Liver (tissue), 9 donors: Measurements from ENCODE around the gene ARHGEF10L. TPM values are rescaled to one million over a fixed set of nuclear protein-coding genes. Genes with fewer than 3 reads are reported as not detected.

Source experiments
- DNase-seq: peaks from one replicate; pipeline ENCODE4 v3.0.0-alpha.2; 2017; ENCODE audit warnings: low spot score
- H3K27ac ChIP-seq, 2 donors: one replicate each; pipeline ENCODE4 v1.7.0; 2013; ENCODE audit warnings: inconsistent platforms in 2 of 2, low read length in 2 of 2, control low read depth in 1 of 2, low read depth in 1 of 2, mild to moderate bottlenecking in 1 of 2
- H3K27me3 ChIP-seq, 4 donors: one replicate each; pipeline versions ENCODE4 v1.6.1 to v1.7.0; 2013; ENCODE audit warnings: low read length in 3 of 4, inconsistent platforms in 1 of 4, mild to moderate bottlenecking in 1 of 4, moderate library complexity in 1 of 4; ENCODE audit not compliant: control insufficient read depth in 4 of 4, insufficient read depth in 4 of 4
- H3K36me3 ChIP-seq, 4 donors: one replicate each; pipeline versions ENCODE4 v1.6.1 to v1.7.0; 2013; ENCODE audit warnings: low read length in 3 of 4, mild to moderate bottlenecking in 3 of 4, low read depth in 1 of 4, moderate library complexity in 1 of 4; ENCODE audit not compliant: control insufficient read depth in 4 of 4, insufficient read depth in 3 of 4
- H3K4me1 ChIP-seq, 4 donors: one replicate each; pipeline versions ENCODE4 v1.6.1 to v1.7.0; 2013; ENCODE audit warnings: low read length in 3 of 4, mild to moderate bottlenecking in 3 of 4, moderate library complexity in 1 of 4; ENCODE audit not compliant: control insufficient read depth in 4 of 4, insufficient read depth in 4 of 4
- H3K4me3 ChIP-seq, 3 donors: one replicate each; pipeline versions ENCODE4 v1.6.1 to v1.7.0; 2013; ENCODE audit warnings: low read length in 3 of 3, control low read depth in 1 of 3, low read depth in 1 of 3, mild to moderate bottlenecking in 1 of 3
- H3K9ac ChIP-seq, 2 donors: one replicate each; pipeline ENCODE4 v1.7.0; 2013; ENCODE audit warnings: low read length in 2 of 2, mild to moderate bottlenecking in 2 of 2, moderate library complexity in 2 of 2, control low read depth in 1 of 2, low read depth in 1 of 2
- H3K9me3 ChIP-seq, 4 donors: one replicate each; pipeline versions ENCODE4 v1.6.1 to v1.7.0; 2013; ENCODE audit warnings: low read length in 3 of 4; ENCODE audit not compliant: control insufficient read depth in 4 of 4
- ATF3 ChIP-seq: IDR thresholded peaks from 2 replicates; pipeline ENCODE4 v1.6.1; 2016; ENCODE audit warnings: antibody characterized with exemption
- CTCF ChIP-seq: fragments of 150-350 bp; IDR thresholded peaks from 2 replicates; pipeline ENCODE4 v1.5.1; 2017; ENCODE audit warnings: improper control_type of control experiment, low read depth, low read length; ENCODE audit not compliant: missing input control
- EGR1 ChIP-seq, 2 donors: IDR thresholded peaks; 2 replicates each; pipeline ENCODE4 v1.6.1; 2016 to 2018; ENCODE audit warnings: antibody characterized with exemption in 2 of 2, low read depth in 2 of 2
- FOXA1 ChIP-seq: IDR thresholded peaks from 2 replicates; pipeline ENCODE4 v1.6.1; 2016; ENCODE audit warnings: antibody characterized with exemption
- FOXA2 ChIP-seq: IDR thresholded peaks from 2 replicates; pipeline ENCODE4 v1.6.1; 2016; ENCODE audit warnings: antibody characterized with exemption
- GABPA ChIP-seq, 2 donors: IDR thresholded peaks in 1 of 2; conservative IDR thresholded peaks in 1 of 2; 2 replicates each; pipeline ENCODE4 v1.6.1; 2016; ENCODE audit warnings: antibody characterized with exemption in 2 of 2, mild to moderate bottlenecking in 1 of 2, moderate library complexity in 1 of 2
- HNF4A ChIP-seq, 2 donors: conservative IDR thresholded peaks; 2 replicates each; pipeline ENCODE4 v1.6.1; 2016; ENCODE audit warnings: antibody characterized with exemption in 2 of 2, mild to moderate bottlenecking in 2 of 2
- HNF4G ChIP-seq: IDR thresholded peaks from 2 replicates; pipeline ENCODE4 v1.6.1; 2016; ENCODE audit warnings: antibody characterized with exemption
- JUND ChIP-seq, 2 donors: IDR thresholded peaks; 2 replicates each; pipeline ENCODE4 v1.6.1; 2016; ENCODE audit warnings: antibody characterized with exemption in 2 of 2
- MAX ChIP-seq: IDR thresholded peaks from 2 replicates; pipeline ENCODE4 v1.6.1; 2016; ENCODE audit warnings: antibody characterized with exemption
- NR2F2 ChIP-seq: IDR thresholded peaks from 2 replicates; pipeline ENCODE4 v1.6.1; 2016; ENCODE audit warnings: antibody characterized with exemption
- RAD21 ChIP-seq, 2 donors: IDR thresholded peaks; 2 replicates each; pipeline ENCODE4 v1.6.1; 2016; ENCODE audit warnings: antibody characterized with exemption in 2 of 2, mild to moderate bottlenecking in 2 of 2
- REST ChIP-seq: IDR thresholded peaks from 2 replicates; pipeline ENCODE4 v1.6.1; 2016; ENCODE audit warnings: antibody characterized with exemption, mild to moderate bottlenecking
- RXRA ChIP-seq, 2 donors: IDR thresholded peaks; 2 replicates each; pipeline ENCODE4 v1.6.1; 2017 to 2018; ENCODE audit warnings: antibody characterized with exemption in 2 of 2, mild to moderate bottlenecking in 1 of 2
- SP1 ChIP-seq: IDR thresholded peaks from 2 replicates; pipeline ENCODE4 v1.6.1; 2018; ENCODE audit warnings: antibody characterized with exemption, mild to moderate bottlenecking
- TAF1 ChIP-seq: conservative IDR thresholded peaks from 2 replicates; pipeline ENCODE4 v1.6.1; 2016; ENCODE audit warnings: antibody characterized with exemption, mild to moderate bottlenecking
- YY1 ChIP-seq: IDR thresholded peaks from 2 replicates; pipeline ENCODE4 v1.6.1; 2016; ENCODE audit warnings: antibody characterized with exemption, mild to moderate bottlenecking
- ZBTB33 ChIP-seq: IDR thresholded peaks from 2 replicates; pipeline ENCODE4 v1.6.1; 2016; ENCODE audit warnings: antibody characterized with exemption
- WGBS: extraction: QIAGEN DNeasy Blood & Tissue Kit; methylation state at CpG from one replicate; pipeline ENCODE4 v1.1.7; 2013; 5-methylcytosine and 5-hydroxymethylcytosine counted together
- polyA plus RNA-seq, 2 donors: library from polyadenylated mRNA; stranded (reverse) in 1 of 2; unstranded in 1 of 2; fragments of 200-250 nt in 1 of 2; fragments of >200 nt in 1 of 2; fragmentation: Nextera tagmentation in 1 of 2; extraction: Ambion mirVana in 1 of 2; gene quantifications; one replicate each; pipeline versions ENCODE4 v1.2.1 to v1.2.3, GENCODE V29; 2013 to 2015
- total RNA-seq, 2 donors: library from RNA; depleted of rRNA; stranded (reverse); fragments of >200 nt; gene quantifications; one replicate each; pipeline ENCODE4 v1.2.3, GENCODE V29; 2014
- donor health status: healthy.
- donor health status: healthy.
- donor health status: healthy.
- donor health status: healthy.
- donor health status: healthy.

Gene ARHGEF10L
- total and polyA plus RNA-seq, 4 donors, result 26.3 to 169 (median 57.5) TPM

- 81% methylated on average over 4 of the region's 4 CpGs for WGBS
- Histone ChIP-seq H3K27ac (peak overlapping the region in 1 of 2 donors; percentile 6), H3K36me3 (no peaks in the 10 kb centered on the region), H3K4me3 (no peak overlapping the region), H3K27me3 (no peaks in the 10 kb centered on the region), H3K4me1 (peaks cover 3 to 9% (median 7%) of the 10 kb centered on the region in 4 donors), H3K9me3 (no peaks in the 10 kb centered on the region), H3K9ac (no peak overlapping the region)
- no peak for DNase-seq
- TF ChIP-seq TAF1 (no peak), FOXA2 (no peak)
Observed at GRCh38 chr1:17525996-17526686, 13.4 kb upstream of the ARHGEF10L start.

- H3K36me3 ChIP-seq, result no peaks in the 10 kb centered on the region
- TF ChIP-seq NR2F2 (peak; percentile 76), ATF3 (no peak), MAX (peak; percentile 58), TAF1 (no peak), FOXA2 (no peak), SP1 (peak; percentile 95), EGR1 (IDR thresholded peaks at IDR 0.05; ENCODE audit: low read depth in 2 of 2) (peak in 1 of 2 donors; percentile 27), JUND (IDR thresholded peaks at IDR 0.05) (peak; percentile 46 to 57), CTCF (no peak), HNF4G (peak; percentile 39), RAD21 (IDR thresholded peaks at IDR 0.05) (peak; percentile 54 to 66), FOXA1 (no peak), REST (no peak), RXRA (IDR thresholded peaks at IDR 0.05) (peak; percentile 95), YY1 (peak; percentile 19), HNF4A (conservative IDR thresholded peaks at IDR 0.05) (peak; percentile 68 to 77), GABPA (IDR thresholded peaks at IDR 0.05 in 1 of 2, conservative IDR thresholded peaks at IDR 0.05 in 1 of 2) (no peak), ZBTB33 (no peak)
- H3K9me3 ChIP-seq, result no peaks in the 10 kb centered on the region
- peak overlapping the region in 1 of 2 donors; percentile 26 for H3K9ac ChIP-seq
- H3K4me1 ChIP-seq, result peaks cover 3 to 9% (median 7%) of the 10 kb centered on the region in 4 donors
- DNase-seq, result no peak
- H3K27ac ChIP-seq, result peak overlapping the region; percentile 65 to 82
- no peaks in the 10 kb centered on the region for H3K27me3 ChIP-seq
- WGBS, result 47% methylated on average over 14 of the region's 14 CpGs
- no peak overlapping the region for H3K4me3 ChIP-seq
Observed at GRCh38 chr1:17527036-17527914, 12.2 kb upstream of the ARHGEF10L start.
